ENCODE results near the gene FASTKD1. TPM values are rescaled to one million over a fixed set of nuclear protein-coding genes. Genes with fewer than 3 reads are reported as not detected.

FASTKD1 gene
- total RNA-seq, 1 donor = 11.6 TPM

GRCh38 chr2:169511818-169512217 is 61.8 kb downstream of the FASTKD1 start:
- DNase-seq (ENCODE audit: low read depth in 2 of 3, low spot score in 2 of 3) = no peak

- DNase-seq (ENCODE audit: low read depth in 2 of 3, low spot score in 2 of 3) = no peak
Observed at GRCh38 chr2:169510496-169510895, 63.2 kb downstream of the FASTKD1 start.

- DNase-seq (ENCODE audit: low read depth in 2 of 3, low spot score in 2 of 3) = no peak
Observed at GRCh38 chr2:169509955-169510354, 63.7 kb downstream of the FASTKD1 start.

- DNase-seq (ENCODE audit: low read depth in 2 of 3, low spot score in 2 of 3) = no peak
Observed at GRCh38 chr2:169509298-169509885, 64.3 kb downstream of the FASTKD1 start, which contains the start of gene KLHL41. Gene KLHL41, plus strand, starts transcription at chr2:169509702. Its CDS starts 77 bp downstream, at chr2:169509779.

- peak in 1 of 3 donors; percentile 55 for DNase-seq (ENCODE audit: low read depth in 2 of 3, low spot score in 2 of 3)
Observed at GRCh38 chr2:169507698-169508097, 66.0 kb downstream of the FASTKD1 start.

GRCh38 chr2:169504651-169505050 is 69.0 kb downstream of the FASTKD1 start:
- DNase-seq (ENCODE audit: low read depth in 2 of 3, low spot score in 2 of 3) = no peak

GRCh38 chr2:169495310-169495928 is 78.2 kb downstream of the FASTKD1 start:
- DNase-seq (ENCODE audit: low read depth in 2 of 3, low spot score in 2 of 3) = no peak

GRCh38 chr2:169493360-169493759 is 80.3 kb downstream of the FASTKD1 start:
- no peak for DNase-seq (ENCODE audit: low read depth in 2 of 3, low spot score in 2 of 3)

GRCh38 chr2:169491378-169491777 is 82.3 kb downstream of the FASTKD1 start:
- DNase-seq (ENCODE audit: low read depth in 2 of 3, low spot score in 2 of 3) = no peak

GRCh38 chr2:169490834-169491233 is 82.8 kb downstream of the FASTKD1 start:
- no peak for DNase-seq (ENCODE audit: low read depth in 2 of 3, low spot score in 2 of 3)

GRCh38 chr2:169486487-169486886 is 87.2 kb downstream of the FASTKD1 start:
- no peak for DNase-seq (ENCODE audit: low read depth in 2 of 3, low spot score in 2 of 3)

GRCh38 chr2:169485650-169486138 is 88.0 kb downstream of the FASTKD1 start:
- no peak for DNase-seq (ENCODE audit: low read depth in 2 of 3, low spot score in 2 of 3)

- DNase-seq (ENCODE audit: low read depth in 2 of 3, low spot score in 2 of 3) = no peak
Observed at GRCh38 chr2:169480079-169480465, 93.6 kb downstream of the FASTKD1 start.

Other genes starting within 250 kb of the FASTKD1 start
- 0.27 TPM for gene LRP2, start 211.3 kb downstream of the FASTKD1 start, total RNA-seq
- gene BBS5, start 94.4 kb downstream of the FASTKD1 start, total RNA-seq = 2.4 TPM
- under 0.01 TPM for gene KLHL41, start 64.2 kb downstream of the FASTKD1 start, total RNA-seq
- 8.3 TPM for gene PPIG, start 10.5 kb upstream of the FASTKD1 start, total RNA-seq
- not detected for gene CFAP210, start 120.5 kb upstream of the FASTKD1 start, total RNA-seq
- gene PHOSPHO2, start 120.6 kb upstream of the FASTKD1 start, total RNA-seq = 3.2 TPM
- 9.4 TPM for gene KLHL23, start 160.0 kb upstream of the FASTKD1 start, total RNA-seq
- gene SSB, start 225.0 kb upstream of the FASTKD1 start, total RNA-seq = 23.2 TPM

Data from hematopoietic multipotent progenitor cell (in vitro differentiated cells).